HG02571 (cell line): ENCODE results near the gene NTM.

Experiments used
- ATAC-seq: cut with Tn5 transposase; IDR thresholded peaks from one replicate; pipeline ENCODE4 v1.9.1; 2021; ENCODE audit warnings: mild to moderate bottlenecking, moderate library complexity; ENCODE audit not compliant: unreplicated experiment

NTM gene

DNA sequence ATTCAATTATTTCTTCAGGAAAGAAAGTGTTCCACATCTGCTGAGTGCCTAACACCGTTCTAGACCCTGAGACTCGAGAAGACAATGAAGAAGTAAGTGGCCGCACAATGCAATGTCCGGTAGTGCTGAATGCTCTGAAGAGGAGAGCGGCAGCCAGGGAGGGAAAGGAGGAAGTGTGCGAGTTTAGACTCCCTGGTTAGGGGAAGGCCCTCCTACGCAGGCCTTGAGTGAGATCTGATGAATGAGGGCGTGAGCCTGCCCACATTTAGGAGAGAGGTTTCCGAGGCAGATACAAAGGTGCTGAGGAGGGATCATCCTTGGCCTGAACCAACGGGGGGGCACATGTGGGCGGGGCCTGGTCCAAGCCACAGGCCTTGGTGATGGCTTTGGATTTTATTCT, 558.6 kb downstream of the NTM start:
- peak; percentile 54 for ATAC-seq

DNA sequence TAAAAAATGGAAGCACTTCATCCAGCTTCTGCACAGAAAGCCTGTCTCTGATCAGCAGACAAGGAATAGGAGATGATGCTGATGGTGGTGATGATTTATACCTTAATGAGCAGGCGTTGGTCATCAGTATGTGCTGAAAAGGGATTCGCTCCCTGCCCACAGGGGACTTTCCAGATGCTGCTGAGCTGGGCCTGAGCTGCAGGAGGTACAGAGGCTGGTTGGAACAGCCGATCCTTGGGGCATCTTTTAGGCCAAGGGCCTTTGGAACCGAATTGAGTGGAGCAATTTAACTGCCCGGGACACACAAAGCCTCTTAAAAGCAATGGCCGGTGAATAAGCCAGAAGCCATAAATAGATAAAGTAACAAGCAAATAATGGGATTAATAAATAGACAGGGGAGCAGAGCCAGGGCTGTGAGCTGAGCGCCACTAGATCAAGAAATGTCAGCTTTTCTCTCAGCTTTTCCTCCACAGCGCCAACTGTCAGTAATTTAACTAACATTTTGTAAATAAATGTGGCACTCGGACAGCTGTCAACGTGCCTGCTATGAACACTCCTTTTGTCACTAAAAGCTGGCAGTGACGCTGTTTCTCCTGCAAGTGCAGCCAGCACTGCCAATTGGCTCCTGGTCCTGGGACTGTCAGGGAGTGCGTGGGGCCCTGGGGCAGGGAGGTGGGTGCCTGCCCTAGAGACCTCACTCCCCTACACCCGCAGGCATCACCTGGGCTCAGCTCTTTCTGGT, 562.3 kb downstream of the NTM start:
- ATAC-seq, result no peak

DNA sequence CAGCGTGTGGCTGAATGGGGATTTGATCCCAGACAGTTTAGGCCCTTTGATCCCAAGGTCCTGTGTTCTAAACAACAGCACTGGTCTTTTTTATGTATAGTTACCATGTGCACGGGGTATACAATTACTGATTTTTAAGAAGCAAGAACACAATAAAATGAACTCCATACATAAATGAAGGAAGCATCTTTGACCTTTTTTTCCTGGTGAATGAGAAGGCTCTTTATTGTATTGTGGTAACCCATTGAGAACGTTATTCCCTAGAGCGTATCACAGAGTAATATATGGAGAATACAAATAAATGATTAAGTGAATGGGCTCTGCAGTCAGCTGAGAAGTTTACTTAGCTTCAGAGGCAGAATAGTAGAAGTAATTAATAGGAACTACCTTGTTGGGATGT, 563.6 kb downstream of the NTM start:
- ATAC-seq, result no peak

DNA sequence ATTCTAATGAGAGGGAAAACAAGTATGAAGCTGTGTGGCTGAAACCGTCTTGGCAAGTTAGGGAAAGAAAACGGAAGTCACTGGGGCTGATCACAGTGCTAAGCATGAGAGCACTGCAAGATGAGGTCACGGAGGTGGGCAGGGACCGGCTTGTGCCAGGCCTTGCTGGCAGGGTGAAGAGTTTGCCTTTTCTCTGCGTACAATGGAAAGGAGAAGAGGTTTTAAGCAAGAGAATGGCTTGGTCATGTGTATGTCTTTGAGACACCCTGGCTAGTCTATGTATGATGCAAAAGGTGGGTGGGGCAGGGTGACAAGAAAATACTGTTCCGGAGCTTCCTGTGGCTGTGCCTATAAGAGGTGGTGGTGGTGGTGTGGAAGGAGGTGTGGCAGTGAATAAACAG, 567.9 kb downstream of the NTM start:
- ATAC-seq, result no peak

DNA sequence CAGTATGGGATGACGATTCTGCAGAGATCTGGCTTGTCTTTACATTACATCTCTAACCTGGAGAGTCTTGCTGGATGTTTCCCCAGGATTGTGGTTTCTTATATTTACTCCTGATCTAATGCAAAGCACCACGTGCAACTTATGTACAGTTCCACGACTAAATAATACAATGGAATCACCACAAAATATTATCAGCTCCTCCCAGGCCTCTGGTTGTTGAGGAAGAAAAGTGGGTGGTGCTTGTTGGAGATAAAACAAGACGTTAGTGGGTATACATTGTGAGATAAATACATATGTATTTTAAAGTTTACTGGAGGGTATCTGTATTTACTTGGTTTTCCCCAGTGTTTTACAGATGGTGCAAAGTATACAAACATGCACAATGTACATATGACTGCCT, 569.7 kb downstream of the NTM start:
- ATAC-seq, result no peak

DNA sequence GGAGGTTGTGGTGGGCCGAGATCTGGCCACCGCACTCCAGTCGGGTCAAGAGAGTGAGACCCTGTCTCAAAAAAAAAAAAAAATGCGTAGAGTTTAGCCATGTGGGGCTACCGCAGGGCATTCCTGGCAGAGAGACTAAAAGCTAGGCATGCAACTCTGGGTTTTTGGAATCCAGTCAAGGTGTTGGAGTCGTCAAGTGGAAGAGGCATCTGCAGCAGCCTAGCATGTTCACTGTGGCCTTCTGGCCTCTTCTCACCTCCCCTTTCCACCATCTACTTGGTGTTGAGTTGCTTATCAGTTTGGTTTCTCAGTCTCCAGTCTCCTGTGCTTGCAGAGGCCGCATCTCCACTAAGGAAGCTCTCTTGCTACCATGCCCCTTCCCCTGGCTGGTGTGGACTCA, 572.5 kb downstream of the NTM start:
- ATAC-seq, result no peak

DNA sequence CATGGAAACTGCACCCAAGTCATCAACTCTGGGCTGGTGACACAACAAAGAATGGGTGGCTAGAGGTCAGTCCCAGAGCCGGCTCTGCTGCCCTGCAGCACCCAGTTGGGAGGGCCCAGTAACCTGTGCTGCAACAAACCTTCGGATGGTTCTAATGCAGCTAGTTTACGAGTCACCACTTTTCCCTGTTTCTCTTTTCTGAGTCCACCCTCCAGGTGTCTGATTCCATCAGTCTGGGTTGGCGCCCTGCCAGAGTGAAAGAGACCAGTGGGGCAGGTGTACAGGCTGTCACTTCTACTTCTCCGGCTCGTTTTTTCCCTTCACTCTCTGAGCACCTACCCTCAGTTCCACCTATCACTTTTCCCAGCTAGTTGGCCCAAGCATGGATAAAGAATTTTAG, 572.9 kb downstream of the NTM start:
- ATAC-seq, result no peak

DNA sequence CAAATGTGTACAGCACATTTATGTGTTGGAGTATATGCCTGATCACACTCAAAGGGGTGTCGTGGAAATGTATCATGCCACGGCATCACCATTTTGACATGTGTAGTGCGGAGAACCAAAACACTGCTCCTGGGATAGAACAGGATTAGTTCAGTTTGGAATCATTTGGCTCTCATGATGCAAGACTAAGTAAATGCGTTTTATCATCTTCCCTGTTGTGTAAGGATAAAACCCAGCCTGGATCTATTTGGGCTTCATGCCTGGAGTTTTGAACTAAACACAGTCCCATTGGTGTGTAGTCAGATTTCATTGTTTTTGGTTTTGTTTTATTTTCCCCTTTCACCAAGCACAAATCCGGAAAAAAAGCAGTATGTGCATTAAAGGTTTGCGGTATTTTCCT, 574.3 kb downstream of the NTM start:
- no peak for ATAC-seq

DNA sequence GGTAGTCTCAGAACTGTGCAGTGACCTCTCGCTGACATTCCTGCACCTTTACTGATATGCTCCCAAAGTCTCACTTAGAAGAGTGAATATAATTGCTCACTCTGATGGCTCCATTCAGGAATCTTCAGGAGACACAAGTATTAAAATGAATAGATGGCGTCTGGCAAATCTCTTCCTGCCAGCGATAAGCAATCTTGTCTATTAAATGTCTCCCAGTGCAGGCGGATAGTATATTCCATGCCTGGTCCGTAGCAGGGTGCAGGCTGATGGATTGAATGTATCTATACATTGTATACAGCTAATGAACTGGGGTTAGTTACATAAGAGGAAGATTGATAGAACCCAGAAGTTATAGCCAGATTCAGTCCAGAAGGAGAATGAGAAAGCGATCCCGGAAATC, 575.3 kb downstream of the NTM start:
- no peak for ATAC-seq

DNA sequence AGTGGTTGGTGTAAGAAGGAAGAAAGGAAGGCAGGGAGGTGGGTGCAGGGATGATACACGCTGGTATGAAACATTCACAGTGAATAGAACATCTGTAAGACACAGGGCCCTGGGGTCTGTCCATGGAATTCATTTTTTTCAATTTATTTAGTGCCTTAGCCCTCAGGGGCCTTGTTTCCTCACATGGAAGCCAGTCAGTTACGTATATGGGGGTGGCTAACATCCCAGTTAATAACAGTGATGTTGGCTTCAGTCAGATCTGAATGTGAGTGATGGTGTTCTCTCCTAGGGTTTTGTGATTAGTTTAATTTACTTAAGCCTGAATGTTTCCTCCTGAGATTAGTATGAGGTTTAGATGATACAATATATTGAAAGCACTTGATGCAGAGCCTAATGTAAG, 577.1 kb downstream of the NTM start:
- ATAC-seq, result no peak

DNA sequence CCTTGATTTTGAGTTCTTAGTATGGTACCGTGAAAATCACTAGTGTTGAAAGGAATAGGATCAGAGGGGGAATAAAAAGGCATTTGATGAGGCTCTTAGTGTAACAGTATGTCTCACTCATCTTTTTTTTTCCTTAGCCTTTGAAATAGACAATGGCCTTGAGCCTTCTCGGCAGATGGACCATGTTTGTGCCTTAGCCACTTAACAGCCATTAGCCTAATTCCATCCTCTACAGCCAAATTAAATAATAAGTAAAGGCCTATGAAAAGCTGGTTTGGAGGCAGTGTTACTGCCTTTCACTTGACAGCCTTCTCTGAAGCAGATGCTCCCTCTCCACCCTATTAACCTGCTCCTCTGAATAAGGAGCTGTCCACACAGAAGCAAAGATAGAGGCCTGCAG, 580.7 kb downstream of the NTM start:
- no peak for ATAC-seq

DNA sequence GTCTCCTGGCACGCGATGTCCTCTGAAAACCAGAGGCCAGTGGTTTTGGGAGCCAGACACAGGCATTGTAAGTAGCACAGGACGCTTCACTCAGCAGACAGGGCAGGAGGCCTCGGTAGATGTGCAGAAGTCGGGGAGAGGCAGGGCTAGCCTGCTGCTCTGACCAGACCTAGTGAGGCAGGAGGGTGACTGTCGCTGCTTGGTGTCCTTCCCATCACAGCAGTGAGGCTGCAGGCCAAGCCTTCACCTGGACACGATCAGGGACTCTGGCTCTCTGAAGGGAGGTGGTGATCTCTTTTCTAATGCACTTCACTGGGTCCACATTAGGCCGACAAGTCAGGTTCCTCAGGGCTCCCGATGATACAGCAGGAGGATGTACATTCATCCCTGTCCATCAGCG, 583.7 kb downstream of the NTM start:
- ATAC-seq, result no peak

DNA sequence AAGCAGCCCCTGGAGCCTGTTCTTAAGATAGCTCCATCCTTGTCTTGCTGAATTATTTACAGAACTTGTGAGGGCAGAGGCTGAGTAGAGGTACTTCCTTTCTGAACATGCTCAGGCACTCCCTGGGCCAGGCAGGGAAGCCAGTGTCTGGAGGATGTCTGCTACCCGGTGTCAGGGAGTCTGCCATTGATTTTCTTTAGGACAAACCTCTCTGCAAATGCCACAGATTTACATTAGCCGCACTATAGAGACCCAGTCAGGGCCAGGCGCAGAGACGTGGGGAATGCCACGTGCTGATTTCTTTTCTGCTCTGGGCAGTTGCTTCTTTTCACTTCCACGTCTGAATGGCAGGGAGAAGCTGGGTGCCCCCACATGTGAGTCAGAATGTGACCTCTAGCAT, 585.5 kb downstream of the NTM start:
- no peak for ATAC-seq

DNA sequence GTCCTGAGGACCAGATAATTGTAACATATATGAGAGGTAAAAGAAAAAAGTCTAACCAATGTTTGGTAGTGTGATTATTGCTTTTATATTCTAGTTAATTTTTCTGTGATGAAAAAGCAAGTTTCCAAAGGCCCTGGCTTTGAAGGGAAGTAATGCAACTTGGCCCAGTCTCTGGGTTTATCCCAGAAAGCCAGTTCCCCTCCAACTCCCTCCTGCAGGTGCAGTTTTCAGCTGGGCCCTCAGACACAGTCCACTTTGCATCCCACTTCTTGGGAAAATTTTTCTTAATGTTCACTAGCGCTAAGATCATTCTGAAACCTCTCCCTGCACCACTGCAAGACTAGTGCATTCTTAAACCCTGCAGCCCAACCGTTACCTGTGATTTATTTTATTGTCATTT, 586.8 kb downstream of the NTM start:
- no peak for ATAC-seq

DNA sequence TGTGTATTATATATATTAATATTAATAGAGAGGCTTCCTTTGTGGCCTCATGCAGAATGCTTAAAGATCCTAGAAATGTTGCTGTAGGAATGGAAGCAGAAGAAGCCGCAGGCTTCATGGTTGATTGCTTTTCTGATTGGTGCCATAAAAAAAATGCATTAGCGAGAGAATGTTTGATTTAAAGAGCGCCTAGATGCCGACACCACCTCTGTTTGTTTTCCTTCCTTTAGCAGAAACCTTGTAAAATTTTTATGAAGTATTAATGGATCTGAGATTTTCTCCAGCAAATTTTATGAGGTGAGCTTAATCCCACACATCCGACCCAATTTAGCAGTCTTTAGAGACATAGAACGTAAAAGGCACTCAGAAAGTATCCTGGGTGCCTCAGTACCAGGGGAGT, 587.5 kb downstream of the NTM start:
- no peak for ATAC-seq

DNA sequence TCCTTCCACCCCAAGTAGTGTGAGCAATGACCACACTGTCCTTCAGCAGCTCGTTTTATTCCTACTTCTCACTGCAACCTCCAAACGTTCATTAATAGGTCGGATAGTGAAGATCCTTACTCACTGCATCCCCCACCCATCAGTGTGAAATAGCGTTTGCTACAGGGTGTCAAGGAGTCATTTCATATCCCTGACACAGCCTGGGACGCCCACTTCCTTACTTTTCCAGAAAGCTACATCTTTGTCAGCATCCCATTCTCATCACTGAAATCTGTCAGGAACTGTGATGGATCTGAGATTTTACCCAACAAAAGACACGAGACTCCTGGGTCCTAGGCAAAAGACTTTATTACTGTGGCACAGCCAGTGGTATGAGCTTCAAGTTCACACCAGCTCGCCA, 592.4 kb downstream of the NTM start:
- ATAC-seq, result no peak

DNA sequence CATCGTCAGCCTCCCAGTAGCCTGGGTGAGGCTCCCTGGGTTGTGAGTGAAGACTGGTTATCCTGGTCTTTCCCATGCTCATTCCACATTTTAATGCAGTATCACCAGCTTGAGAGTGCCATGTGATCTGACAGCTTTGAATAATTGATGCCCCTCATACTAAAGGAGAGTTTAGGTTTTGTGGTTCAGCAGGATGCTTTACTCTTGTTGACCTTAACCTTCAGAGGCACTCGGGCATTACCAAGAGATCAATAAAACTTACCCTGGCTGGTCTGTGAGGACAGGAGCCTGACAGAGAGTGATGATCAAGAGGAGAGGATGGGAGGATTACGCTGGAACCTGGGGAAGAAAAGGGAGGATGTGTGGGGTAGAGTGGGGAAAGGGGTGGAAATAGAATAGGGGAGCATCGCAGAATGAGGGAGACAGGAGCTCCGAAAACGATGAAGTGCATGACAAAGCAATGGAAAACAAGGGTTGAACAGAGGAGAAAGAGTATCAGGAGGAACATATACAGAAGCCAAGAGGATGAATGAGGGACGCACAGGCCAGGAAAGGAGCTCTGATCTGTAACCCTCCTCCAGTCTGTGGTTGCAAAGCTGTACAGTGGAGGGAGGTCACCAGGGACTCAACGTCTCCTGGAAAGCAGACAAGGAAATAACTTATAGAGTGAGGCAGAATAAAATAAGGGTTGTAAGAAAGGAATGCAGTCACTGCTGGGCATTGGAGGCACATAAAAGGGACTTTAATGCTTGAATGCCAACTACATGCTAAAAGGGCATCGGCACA, 594.5 kb downstream of the NTM start:
- no peak for ATAC-seq

DNA sequence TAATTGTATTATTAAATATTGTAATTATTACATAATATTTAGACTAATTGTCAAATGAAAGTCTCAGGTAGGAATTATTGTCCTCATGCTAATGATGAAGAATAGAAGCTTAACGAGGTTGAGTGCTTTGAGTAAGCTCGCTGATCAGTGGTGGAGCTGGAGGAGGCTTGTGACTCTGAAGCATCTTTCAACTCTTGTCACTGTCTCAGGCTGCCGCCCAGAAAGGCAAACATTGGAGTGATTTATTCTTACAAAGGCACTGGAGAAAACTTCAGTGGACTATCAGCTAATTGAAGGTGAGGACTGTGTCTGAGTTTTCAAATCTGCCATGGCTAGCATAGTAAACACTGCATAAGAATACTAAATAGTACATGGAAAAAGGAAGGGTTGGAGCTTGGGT, 595.1 kb downstream of the NTM start:
- ATAC-seq, result no peak

DNA sequence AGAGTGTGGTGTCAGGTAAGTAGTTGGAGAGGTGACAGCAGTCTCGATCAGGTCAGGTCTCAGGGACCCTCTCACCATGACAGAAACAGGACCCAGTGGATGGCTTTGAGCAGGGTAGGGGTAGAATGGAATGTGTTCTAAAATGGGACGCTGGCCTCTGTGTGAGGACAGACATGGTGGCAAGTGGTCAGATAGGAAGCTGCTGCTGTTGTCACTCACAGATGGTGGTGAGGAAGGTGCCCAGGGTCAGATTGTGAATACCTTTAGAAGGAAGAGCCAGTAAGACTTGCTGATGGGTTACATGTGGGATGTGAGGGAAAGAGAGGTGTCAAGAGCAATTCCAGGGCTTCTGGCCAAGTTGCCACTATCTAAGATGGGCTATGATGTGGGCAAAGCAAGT, 596.3 kb downstream of the NTM start:
- ATAC-seq, result no peak

DNA sequence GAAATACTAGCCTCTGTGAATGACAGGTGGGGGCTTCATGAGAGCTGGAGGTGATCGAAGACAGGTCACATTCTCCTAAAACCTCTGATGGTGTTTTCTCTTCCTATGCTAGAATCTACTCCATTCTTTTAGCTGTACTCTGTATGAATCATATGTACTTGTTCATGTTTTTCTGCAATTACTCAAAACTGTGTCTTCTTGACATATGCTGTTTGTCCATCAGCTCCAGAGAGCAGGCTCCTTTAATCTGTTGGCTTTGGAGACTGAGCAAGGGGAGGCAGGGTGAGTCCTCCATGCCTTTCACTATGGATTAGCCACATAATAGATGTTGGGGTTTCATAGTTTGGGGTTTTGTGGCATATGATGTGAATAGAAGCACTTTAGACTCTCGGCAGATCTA, 598.8 kb downstream of the NTM start:
- ATAC-seq, result no peak

DNA sequence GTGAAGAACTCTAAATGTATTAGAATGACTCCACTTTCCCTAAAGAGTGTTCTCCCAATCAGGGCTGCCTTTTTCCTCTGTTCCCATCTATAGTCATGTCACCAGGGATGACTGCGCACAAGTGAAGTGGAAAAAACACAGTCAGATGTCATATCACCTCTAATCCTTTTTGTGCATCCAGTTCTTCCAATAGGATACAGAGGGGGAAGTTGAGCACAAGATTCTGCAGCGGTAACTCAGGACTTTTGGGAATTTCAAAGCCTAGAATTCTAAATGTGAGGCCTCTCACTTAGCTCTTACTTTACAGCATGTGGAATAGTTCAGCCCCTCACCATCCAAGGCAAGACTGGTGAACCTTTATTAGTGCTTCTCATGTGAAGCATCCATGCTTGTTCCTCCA, 602.6 kb downstream of the NTM start:
- no peak for ATAC-seq

DNA sequence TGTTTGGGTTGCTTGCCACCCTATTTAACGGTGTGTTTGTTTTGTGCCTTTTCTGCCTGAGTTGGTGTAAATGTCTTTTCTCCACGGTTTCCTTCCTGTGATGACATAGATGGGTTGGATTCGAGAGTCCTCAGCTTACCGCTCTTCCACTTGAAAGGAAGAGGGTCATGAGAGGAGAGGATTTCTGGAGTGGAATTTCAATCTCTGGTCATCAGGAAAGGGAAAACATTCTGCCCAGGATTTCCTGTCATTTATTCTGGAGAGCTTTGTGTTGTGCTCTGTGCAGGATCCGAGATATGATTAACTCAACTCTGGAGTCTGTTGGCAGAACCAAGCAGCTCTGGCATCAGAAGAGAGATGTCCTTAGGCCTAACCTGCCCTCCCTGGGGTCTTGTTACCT, 605.2 kb downstream of the NTM start:
- no peak for ATAC-seq

DNA sequence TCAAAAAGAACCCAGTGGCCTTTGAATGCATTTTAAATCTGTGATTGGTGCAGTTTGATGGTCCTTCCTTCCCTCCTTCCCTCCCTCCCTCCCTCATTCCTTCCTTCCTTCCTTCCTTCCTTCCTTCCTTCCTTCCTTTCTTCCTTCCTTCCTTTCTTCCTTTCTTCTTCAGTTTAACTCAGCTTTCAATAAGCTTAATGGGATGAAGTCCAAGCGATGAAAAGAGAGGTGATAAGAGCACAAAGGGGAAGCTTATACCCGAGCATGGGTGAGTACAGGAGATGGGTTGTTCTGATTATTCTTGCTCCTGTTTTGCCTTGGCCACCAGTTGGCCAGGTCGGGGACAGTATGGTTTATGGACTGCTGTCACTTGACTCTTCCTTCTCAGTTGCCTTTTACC, 605.6 kb downstream of the NTM start:
- ATAC-seq, result no peak
